GM19043 (cell line): ENCODE data around the gene CDKN2AIP.

Experiments used
- ATAC-seq: cut with Tn5 transposase; IDR thresholded peaks from one replicate; pipeline ENCODE4 v1.9.1; 2021; ENCODE audit warnings: low read depth; ENCODE audit not compliant: unreplicated experiment

Gene CDKN2AIP

GRCh38 chr4:183444214-183445096 lies at the start of gene CDKN2AIP:
Gene CDKN2AIP (plus strand): TSS chr4:183444636. CDS start chr4:183444798, 162 bp downstream.
- ATAC-seq = peak; percentile 77

- ATAC-seq = no peak
Observed at GRCh38 chr4:183395395-183395794, 49.0 kb upstream of the CDKN2AIP start.

GRCh38 chr4:183396227-183396637 lies 48.2 kb upstream of the CDKN2AIP start:
- no peak for ATAC-seq

GRCh38 chr4:183397741-183398297 lies 46.6 kb upstream of the CDKN2AIP start:
- no peak for ATAC-seq

GRCh38 chr4:183398298-183399125 lies 45.9 kb upstream of the CDKN2AIP start:
- ATAC-seq = peak; percentile 84

- no peak for ATAC-seq
Observed at GRCh38 chr4:183399126-183399522, 45.3 kb upstream of the CDKN2AIP start.

- no peak for ATAC-seq
Observed at GRCh38 chr4:183399616-183400015, 44.8 kb upstream of the CDKN2AIP start.

GRCh38 chr4:183400035-183400434 lies 44.4 kb upstream of the CDKN2AIP start:
- ATAC-seq = no peak

- ATAC-seq = no peak
Observed at GRCh38 chr4:183401473-183401872, 43.0 kb upstream of the CDKN2AIP start.

GRCh38 chr4:183402771-183403170 lies 41.7 kb upstream of the CDKN2AIP start:
- no peak for ATAC-seq

GRCh38 chr4:183403486-183403885 lies 41.0 kb upstream of the CDKN2AIP start:
- ATAC-seq = no peak

- no peak for ATAC-seq
Observed at GRCh38 chr4:183403961-183404360, 40.5 kb upstream of the CDKN2AIP start.

GRCh38 chr4:183405303-183405702 lies 39.1 kb upstream of the CDKN2AIP start:
- no peak for ATAC-seq

- ATAC-seq = peak; percentile 80
Observed at GRCh38 chr4:183407128-183407585, 37.3 kb upstream of the CDKN2AIP start.

GRCh38 chr4:183407635-183408464 lies 36.6 kb upstream of the CDKN2AIP start:
- no peak for ATAC-seq

- no peak for ATAC-seq
Observed at GRCh38 chr4:183408796-183409195, 35.6 kb upstream of the CDKN2AIP start.

GRCh38 chr4:183409483-183409882 lies 35.0 kb upstream of the CDKN2AIP start:
- ATAC-seq = no peak

GRCh38 chr4:183409934-183410333 lies 34.5 kb upstream of the CDKN2AIP start:
- no peak for ATAC-seq

- ATAC-seq = peak; percentile 81
Observed at GRCh38 chr4:183411291-183411861, 33.1 kb upstream of the CDKN2AIP start.

- no peak for ATAC-seq
Observed at GRCh38 chr4:183412821-183413220, 31.6 kb upstream of the CDKN2AIP start.
